Erythroblast (primary cell): ENCODE measurements around the gene TLN1.

Experiments
- GATA1 ChIP-seq: IDR thresholded peaks from 2 replicates; pipeline ENCODE4 v1.6.1; 2011; ENCODE audit warnings: low read depth, mild to moderate bottlenecking, control low read depth, low read length, moderate library complexity
- POLR2A ChIP-seq: IDR thresholded peaks from 2 replicates; pipeline ENCODE4 v1.6.1; 2011; ENCODE audit warnings: mild to moderate bottlenecking, low read length

- TF ChIP-seq POLR2A (no peak), GATA1 (no peak)
These were observed 43.9 kb downstream of the TLN1 start for GRCh38 chr9:35687972-35688557.
